Stimulated activated CD8-positive, alpha-beta memory T cell treated with anti-CD3 and anti-CD28 coated beads, Interleukin-2, amount 100 ng/mL, for 48 hours (primary cell): ENCODE results near the gene ACTR6.
"Not testable (repeated sequence)": the region's sequence is repeated elsewhere in the genome, so short reads cannot be mapped to it uniquely, and the experiment has no call there.

Experiments
- DNase-seq, 2 donors: peaks; one replicate each; pipeline ENCODE4 v3.0.0-alpha.2; 2020; ENCODE audit warnings: low read depth in 2 of 2

ACTR6 gene

GRCh38 chr12:100184549-100185145 is 16.0 kb upstream of the ACTR6 start:
- DNase-seq: no peak

- DNase-seq: no peak
Measured at GRCh38 chr12:100185361-100185894, 15.2 kb upstream of the ACTR6 start.

GRCh38 chr12:100186071-100186470 is 14.5 kb upstream of the ACTR6 start:
- no peak for DNase-seq

- DNase-seq: no peak
Measured at GRCh38 chr12:100187068-100187467, 13.5 kb upstream of the ACTR6 start.

GRCh38 chr12:100187857-100188519 is 12.6 kb upstream of the ACTR6 start:
- no peak for DNase-seq

GRCh38 chr12:100188888-100189635 is 11.6 kb upstream of the ACTR6 start:
- DNase-seq: not testable (repeated sequence)

- no peak for DNase-seq
Measured at GRCh38 chr12:100189636-100190394, 10.8 kb upstream of the ACTR6 start.

- DNase-seq: no peak
Measured at GRCh38 chr12:100193085-100193484, 7.5 kb upstream of the ACTR6 start.

GRCh38 chr12:100197486-100197885 is 3.1 kb upstream of the ACTR6 start:
- DNase-seq: no peak

- no peak for DNase-seq
Measured at GRCh38 chr12:100199023-100199346, 1.6 kb upstream of the ACTR6 start.

- DNase-seq: peak; percentile 68
Measured at GRCh38 chr12:100199347-100200149, 1.1 kb upstream of the ACTR6 start.

- DNase-seq: no peak
Measured at GRCh38 chr12:100201604-100202423, 1.2 kb downstream of the ACTR6 start.

GRCh38 chr12:100207311-100207710 is 6.7 kb downstream of the ACTR6 start:
- no peak for DNase-seq

- no peak for DNase-seq
Measured at GRCh38 chr12:100208834-100209233, 8.2 kb downstream of the ACTR6 start.

GRCh38 chr12:100211698-100212097 is 11.1 kb downstream of the ACTR6 start:
- no peak for DNase-seq

GRCh38 chr12:100213016-100213891 is 12.6 kb downstream of the ACTR6 start:
- no peak for DNase-seq

GRCh38 chr12:100214518-100214917 is 13.9 kb downstream of the ACTR6 start:
- DNase-seq: no peak

GRCh38 chr12:100215209-100215608 is 14.6 kb downstream of the ACTR6 start:
- DNase-seq: no peak

- DNase-seq: no peak
Measured at GRCh38 chr12:100216337-100216736, 15.7 kb downstream of the ACTR6 start.
